CD14-positive monocyte (primary cell): ENCODE measurements around the gene COL20A1. TPM values are rescaled to one million over a fixed set of nuclear protein-coding genes. Genes with fewer than 3 reads are reported as not detected.

ENCODE experiments used
- DNase-seq, 3 donors: peaks; one replicate each; pipeline ENCODE4 v3.0.0-alpha.2; 2011 to 2022
- H2AFZ ChIP-seq: 2 replicates; pipeline ENCODE4 v1.6.0; 2012; ENCODE audit warnings: mild to moderate bottlenecking, low read depth, low read length, inconsistent platforms; ENCODE audit not compliant: insufficient read depth, poor library complexity, severe bottlenecking
- H3K27ac ChIP-seq, 2 donors: 1 replicate in 1 of 2; 2 replicates in 1 of 2; pipeline ENCODE4 v1.5.1; 2012 to 2013; ENCODE audit warnings: low read length in 2 of 2, control low read depth in 1 of 2, inconsistent platforms in 1 of 2, low read depth in 1 of 2, mild to moderate bottlenecking in 1 of 2
- H3K27me3 ChIP-seq, 2 donors: one replicate each; pipeline versions ENCODE4 v1.6.0 to v1.6.1; 2011 to 2013; ENCODE audit warnings: low read length in 2 of 2; ENCODE audit not compliant: control insufficient read depth in 2 of 2, insufficient read depth in 2 of 2
- H3K36me3 ChIP-seq, 2 donors: replicated peaks in 1 of 2; 1 replicate in 1 of 2; 2 replicates in 1 of 2; pipeline versions ENCODE4 v1.5.1 to v1.6.1; 2012 to 2013; ENCODE audit warnings: low read length in 2 of 2, control low read depth in 1 of 2, inconsistent platforms in 1 of 2, mild to moderate bottlenecking in 1 of 2; ENCODE audit not compliant: insufficient read depth in 2 of 2, control insufficient read depth in 1 of 2
- H3K4me1 ChIP-seq, 2 donors: 1 replicate in 1 of 2; 2 replicates in 1 of 2; pipeline versions ENCODE4 v1.5.1 to v1.6.1; 2012 to 2013; ENCODE audit warnings: low read length in 2 of 2, control low read depth in 1 of 2, inconsistent platforms in 1 of 2, mild to moderate bottlenecking in 1 of 2, moderate library complexity in 1 of 2; ENCODE audit not compliant: insufficient read depth in 2 of 2, control insufficient read depth in 1 of 2
- H3K4me2 ChIP-seq: replicated peaks from 2 replicates; pipeline ENCODE3; 2012; ENCODE audit warnings: low read length, moderate library complexity, mild to moderate bottlenecking; ENCODE audit not compliant: poor library complexity, severe bottlenecking; ENCODE audit errors: extremely low read depth
- H3K4me3 ChIP-seq, 3 experiments: fragments of 200-600 bp in 1 of 3; sonication (generic) in 1 of 3; replicated peaks in 1 of 3; 1 replicate in 2 of 3; 2 replicates in 1 of 3; pipeline ENCODE4 v1.5.1; 2011 to 2013; ENCODE audit warnings: low read length in 3 of 3, mild to moderate bottlenecking in 3 of 3, control low read depth in 2 of 3, low read depth in 2 of 3, inconsistent platforms in 1 of 3, moderate library complexity in 1 of 3
- H3K79me2 ChIP-seq: 2 replicates; pipeline ENCODE4 v1.6.0; 2012; ENCODE audit warnings: mild to moderate bottlenecking, control low read depth, inconsistent platforms, low read length, moderate library complexity; ENCODE audit not compliant: insufficient read depth
- H3K9ac ChIP-seq: 2 replicates; pipeline ENCODE4 v1.6.0; 2017; ENCODE audit warnings: low read length, mild to moderate bottlenecking; ENCODE audit not compliant: insufficient read depth, poor library complexity, severe bottlenecking
- H3K9me3 ChIP-seq, 2 donors: replicated peaks in 1 of 2; 1 replicate in 1 of 2; 2 replicates in 1 of 2; pipeline versions ENCODE4 v1.5.1 to v1.6.1; 2012 to 2013; ENCODE audit warnings: low read length in 2 of 2, control low read depth in 1 of 2; ENCODE audit not compliant: control insufficient read depth in 1 of 2, insufficient read depth in 1 of 2
- H4K20me1 ChIP-seq: 2 replicates; pipeline ENCODE4 v1.6.0; 2012; ENCODE audit warnings: mild to moderate bottlenecking, low read length, control low read depth, moderate library complexity; ENCODE audit not compliant: insufficient read depth
- H3K27ac Mint-ChIP-seq, 7 donors: one replicate each; pipeline ENCODE4 v1.8.0; 2020; ENCODE audit warnings: mild to moderate bottlenecking in 7 of 7, mixed read lengths in 7 of 7, moderate library complexity in 6 of 7, inconsistent platforms in 2 of 7
- H3K27me3 Mint-ChIP-seq, 3 donors: one replicate each; pipeline ENCODE4 v1.8.0; 2021 to 2022; ENCODE audit warnings: low read depth in 3 of 3, mild to moderate bottlenecking in 3 of 3, mixed read lengths in 3 of 3, moderate library complexity in 3 of 3, inconsistent platforms in 1 of 3
- H3K36me3 Mint-ChIP-seq, 2 donors: one replicate each; pipeline ENCODE4 v1.8.0; 2020; ENCODE audit warnings: mixed read lengths in 2 of 2, inconsistent platforms in 1 of 2, mild to moderate bottlenecking in 1 of 2
- H3K4me1 Mint-ChIP-seq: one replicate; pipeline ENCODE4 v1.8.0; 2020; ENCODE audit warnings: mild to moderate bottlenecking, mixed read lengths
- H3K4me3 Mint-ChIP-seq, 2 donors: one replicate each; pipeline ENCODE4 v1.8.0; 2020; ENCODE audit warnings: mild to moderate bottlenecking in 2 of 2, mixed read lengths in 2 of 2, moderate library complexity in 1 of 2
- H3K9me3 Mint-ChIP-seq, 7 donors: one replicate each; pipeline ENCODE4 v1.8.0; 2020 to 2022; ENCODE audit warnings: mixed read lengths in 7 of 7, mild to moderate bottlenecking in 6 of 7, moderate library complexity in 6 of 7, inconsistent platforms in 2 of 7
- WGBS: methylation state at CpG from one replicate; pipeline ENCODE4 v1.1.5; 2013; ENCODE audit warnings: missing lambda C conversion rate; ENCODE audit not compliant: insufficient coverage; 5-methylcytosine and 5-hydroxymethylcytosine counted together
- intact Hi-C, 2 donors: fragments of 100-400 bp; cut with micrococcal nuclease; formaldehyde crosslinking; loops; one replicate each; pipeline versions ENCODE4 v1.15.0 to v1.15.1; 2023
- polyA plus RNA-seq, 3 donors: library from polyadenylated mRNA; depleted of rRNA in 1 of 3; unstranded in 2 of 3; stranded (reverse) in 1 of 3; fragments of 300-500 nt in 2 of 3; fragments of >200 nt in 1 of 3; fragmentation: Illumina TruSeq in 2 of 3; gene quantifications; 1 replicate in 2 of 3; 2 replicates in 1 of 3; pipeline ENCODE4 v1.2.3, GENCODE V29; 2012 to 2021
- TF ChIP-seq, protein P1 (sequence below): fragments of 200-600 bp; IDR thresholded peaks from one replicate; pipeline ENCODE4 v1.8.0; 2022; ENCODE audit warnings: antibody characterized with exemption, mild to moderate bottlenecking

The COL20A1 gene
- polyA plus RNA-seq, 3 donors: not detected

DNA sequence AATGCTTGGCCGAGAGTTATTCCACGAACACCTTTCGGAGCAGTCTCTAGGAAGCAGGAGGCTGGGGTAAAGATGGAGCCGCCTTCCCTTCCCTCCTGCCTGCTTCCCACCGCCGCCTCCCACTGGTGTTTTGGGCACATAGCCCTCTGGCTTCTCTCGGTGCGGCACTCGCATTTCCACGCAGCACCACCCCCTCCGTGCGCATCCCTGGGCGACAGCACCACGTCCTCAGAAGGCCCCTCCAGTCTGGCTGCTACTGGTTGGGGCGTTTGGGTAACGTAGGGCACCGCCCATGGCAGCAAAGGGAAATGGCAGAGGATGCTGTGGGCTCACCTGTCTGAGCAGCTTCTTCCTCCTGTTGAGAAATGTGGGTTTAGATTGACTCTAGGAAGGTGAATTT lies 2.4 kb downstream of the COL20A1 start:
- H2AFZ ChIP-seq: no peak overlapping the region
- H3K27me3 Mint-ChIP-seq: peaks cover 19 to 42% (median 23%) of the 10 kb centered on the region in 3 donors
- H3K79me2 ChIP-seq: no peaks in the 10 kb centered on the region
- peak overlapping the region in 1 of 2 donors; percentile 46 for H3K4me3 Mint-ChIP-seq
- peak overlapping the region in 1 of 7 donors; percentile 50 for H3K27ac Mint-ChIP-seq
- 16% methylated on average over 17 of the region's 17 CpGs for WGBS
- no peak overlapping the region for H3K27ac ChIP-seq
- H3K4me1 Mint-ChIP-seq: no peaks in the 10 kb centered on the region
- no peaks in the 10 kb centered on the region for H3K4me1 ChIP-seq
- H4K20me1 ChIP-seq: peaks cover 5% of the 10 kb centered on the region
- H3K27me3 ChIP-seq: peaks cover 0 to 17% of the 10 kb centered on the region in 2 donors
- TF ChIP-seq, protein P1, sequence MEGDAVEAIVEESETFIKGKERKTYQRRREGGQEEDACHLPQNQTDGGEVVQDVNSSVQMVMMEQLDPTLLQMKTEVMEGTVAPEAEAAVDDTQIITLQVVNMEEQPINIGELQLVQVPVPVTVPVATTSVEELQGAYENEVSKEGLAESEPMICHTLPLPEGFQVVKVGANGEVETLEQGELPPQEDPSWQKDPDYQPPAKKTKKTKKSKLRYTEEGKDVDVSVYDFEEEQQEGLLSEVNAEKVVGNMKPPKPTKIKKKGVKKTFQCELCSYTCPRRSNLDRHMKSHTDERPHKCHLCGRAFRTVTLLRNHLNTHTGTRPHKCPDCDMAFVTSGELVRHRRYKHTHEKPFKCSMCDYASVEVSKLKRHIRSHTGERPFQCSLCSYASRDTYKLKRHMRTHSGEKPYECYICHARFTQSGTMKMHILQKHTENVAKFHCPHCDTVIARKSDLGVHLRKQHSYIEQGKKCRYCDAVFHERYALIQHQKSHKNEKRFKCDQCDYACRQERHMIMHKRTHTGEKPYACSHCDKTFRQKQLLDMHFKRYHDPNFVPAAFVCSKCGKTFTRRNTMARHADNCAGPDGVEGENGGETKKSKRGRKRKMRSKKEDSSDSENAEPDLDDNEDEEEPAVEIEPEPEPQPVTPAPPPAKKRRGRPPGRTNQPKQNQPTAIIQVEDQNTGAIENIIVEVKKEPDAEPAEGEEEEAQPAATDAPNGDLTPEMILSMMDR: no peak
- no peak overlapping the region for H3K4me3 ChIP-seq
- H3K4me2 ChIP-seq: no peak overlapping the region
- H3K36me3 Mint-ChIP-seq: no peaks in the 10 kb centered on the region
- H3K9me3 ChIP-seq: no peaks in the 10 kb centered on the region
- intact Hi-C loops: no loop called here
- H3K36me3 ChIP-seq: no peaks in the 10 kb centered on the region
- DNase-seq: no peak
- peaks cover 0 to 2% (median 0%) of the 10 kb centered on the region in 7 donors for H3K9me3 Mint-ChIP-seq
- H3K9ac ChIP-seq: no peak overlapping the region

DNA sequence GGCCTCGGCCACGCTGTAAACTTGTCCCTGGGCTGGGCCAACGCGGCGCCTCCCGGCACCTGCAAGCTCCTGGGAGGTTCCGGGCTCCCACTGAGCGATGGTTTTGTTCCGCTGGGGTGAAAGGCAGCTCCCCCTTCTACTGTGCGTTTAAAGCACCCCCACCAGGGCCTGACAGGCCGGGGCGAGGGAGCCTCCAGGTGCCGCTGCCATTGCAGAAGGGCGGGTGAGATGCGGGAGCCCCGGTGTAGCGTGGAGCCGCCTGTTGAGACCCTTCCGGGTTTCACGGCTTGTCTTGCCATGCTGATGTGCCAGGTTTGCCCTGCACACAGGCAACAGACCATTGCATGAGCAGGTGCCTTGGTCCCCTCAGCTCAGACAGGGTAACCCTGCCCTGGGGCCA lies 2.9 kb downstream of the COL20A1 start:
- no peaks in the 10 kb centered on the region for H3K9me3 ChIP-seq
- H2AFZ ChIP-seq: no peak overlapping the region
- DNase-seq: no peak
- H3K27ac Mint-ChIP-seq: no peak overlapping the region
- H3K4me1 ChIP-seq: no peaks in the 10 kb centered on the region
- H3K36me3 Mint-ChIP-seq: no peaks in the 10 kb centered on the region
- peaks cover 0 to 2% (median 0%) of the 10 kb centered on the region in 7 donors for H3K9me3 Mint-ChIP-seq
- no peak overlapping the region for H3K4me2 ChIP-seq
- H3K4me3 Mint-ChIP-seq: peak overlapping the region in 1 of 2 donors; percentile 46
- WGBS: 12% methylated on average over 20 of the region's 20 CpGs
- no peaks in the 10 kb centered on the region for H3K79me2 ChIP-seq
- peaks cover 19 to 43% (median 24%) of the 10 kb centered on the region in 3 donors for H3K27me3 Mint-ChIP-seq
- no peak overlapping the region for H3K4me3 ChIP-seq
- peaks cover 3% of the 10 kb centered on the region for H4K20me1 ChIP-seq
- TF ChIP-seq, protein P1: no peak
- no peaks in the 10 kb centered on the region for H3K4me1 Mint-ChIP-seq
- H3K27me3 ChIP-seq: peaks cover 0 to 17% of the 10 kb centered on the region in 2 donors
- H3K36me3 ChIP-seq: no peaks in the 10 kb centered on the region
- H3K9ac ChIP-seq: no peak overlapping the region
- no peak overlapping the region for H3K27ac ChIP-seq
- intact Hi-C loops: no loop called here
